ENCODE data around the gene ENPP6.

The ENPP6 gene

DNA sequence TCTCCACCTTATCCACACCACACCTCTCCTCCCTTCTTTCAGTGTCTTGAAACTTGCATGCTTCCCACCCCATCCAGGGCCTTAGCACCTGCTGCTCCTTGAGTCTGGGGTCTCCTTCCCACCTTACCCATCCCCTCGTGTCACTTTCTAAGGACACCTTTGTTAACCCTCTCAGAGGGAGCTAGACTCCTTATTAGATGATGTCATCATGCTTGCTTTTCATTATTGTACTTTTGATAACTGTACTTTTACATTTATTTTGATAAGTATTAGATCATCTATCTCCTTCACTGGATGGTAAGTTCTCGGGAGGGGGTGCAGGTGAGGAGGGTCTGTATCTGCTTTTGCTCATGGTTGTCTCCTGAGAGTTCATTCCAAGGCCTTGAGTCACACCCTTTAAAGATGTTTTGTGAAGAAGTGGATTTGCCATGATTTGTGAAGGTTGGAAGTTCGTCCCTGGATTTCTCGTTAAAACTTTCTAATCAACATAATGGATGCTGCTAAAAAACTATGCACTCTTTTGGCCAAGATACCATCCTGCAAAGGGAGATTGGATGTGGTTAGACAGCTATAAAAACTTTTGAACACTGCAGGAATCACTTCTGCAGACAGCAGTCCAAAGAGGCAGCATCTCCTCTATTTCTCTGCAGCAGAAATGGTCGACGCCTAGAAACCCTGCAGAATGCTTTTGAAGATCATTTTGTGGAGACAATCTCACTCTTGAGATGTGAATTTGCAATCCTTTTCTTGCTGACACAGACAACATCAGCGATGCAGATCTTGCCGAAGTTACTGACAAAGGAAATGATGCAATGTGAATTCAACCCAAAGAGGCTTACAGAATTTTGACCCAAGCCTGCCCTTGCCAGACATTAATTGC is 69.6 kb downstream of the ENPP6 start:
- TF ChIP-seq, protein P1, sequence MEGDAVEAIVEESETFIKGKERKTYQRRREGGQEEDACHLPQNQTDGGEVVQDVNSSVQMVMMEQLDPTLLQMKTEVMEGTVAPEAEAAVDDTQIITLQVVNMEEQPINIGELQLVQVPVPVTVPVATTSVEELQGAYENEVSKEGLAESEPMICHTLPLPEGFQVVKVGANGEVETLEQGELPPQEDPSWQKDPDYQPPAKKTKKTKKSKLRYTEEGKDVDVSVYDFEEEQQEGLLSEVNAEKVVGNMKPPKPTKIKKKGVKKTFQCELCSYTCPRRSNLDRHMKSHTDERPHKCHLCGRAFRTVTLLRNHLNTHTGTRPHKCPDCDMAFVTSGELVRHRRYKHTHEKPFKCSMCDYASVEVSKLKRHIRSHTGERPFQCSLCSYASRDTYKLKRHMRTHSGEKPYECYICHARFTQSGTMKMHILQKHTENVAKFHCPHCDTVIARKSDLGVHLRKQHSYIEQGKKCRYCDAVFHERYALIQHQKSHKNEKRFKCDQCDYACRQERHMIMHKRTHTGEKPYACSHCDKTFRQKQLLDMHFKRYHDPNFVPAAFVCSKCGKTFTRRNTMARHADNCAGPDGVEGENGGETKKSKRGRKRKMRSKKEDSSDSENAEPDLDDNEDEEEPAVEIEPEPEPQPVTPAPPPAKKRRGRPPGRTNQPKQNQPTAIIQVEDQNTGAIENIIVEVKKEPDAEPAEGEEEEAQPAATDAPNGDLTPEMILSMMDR (IDR thresholded peaks at IDR 0.05; ENCODE audit: poor library complexity, severe bottlenecking): no peak
- Histone ChIP-seq H3K4me3 (ENCODE audit: severe bottlenecking) (no peak overlapping the region), H3K36me3 (ENCODE audit: low read depth) (no peaks in the 10 kb centered on the region), H3K4me1 (ENCODE audit: insufficient read depth, poor library complexity, severe bottlenecking) (no peaks in the 10 kb centered on the region), H3K27me3 (ENCODE audit: insufficient read depth, poor library complexity, severe bottlenecking) (no peaks in the 10 kb centered on the region), H3K27ac (ENCODE audit: poor library complexity, severe bottlenecking) (no peak overlapping the region), H3K9me3 (ENCODE audit: severe bottlenecking) (no peaks in the 10 kb centered on the region)
- DNase-seq (ENCODE audit: low spot score) (no peak), ATAC-seq (ENCODE audit: low read depth) (no peak)

DNA sequence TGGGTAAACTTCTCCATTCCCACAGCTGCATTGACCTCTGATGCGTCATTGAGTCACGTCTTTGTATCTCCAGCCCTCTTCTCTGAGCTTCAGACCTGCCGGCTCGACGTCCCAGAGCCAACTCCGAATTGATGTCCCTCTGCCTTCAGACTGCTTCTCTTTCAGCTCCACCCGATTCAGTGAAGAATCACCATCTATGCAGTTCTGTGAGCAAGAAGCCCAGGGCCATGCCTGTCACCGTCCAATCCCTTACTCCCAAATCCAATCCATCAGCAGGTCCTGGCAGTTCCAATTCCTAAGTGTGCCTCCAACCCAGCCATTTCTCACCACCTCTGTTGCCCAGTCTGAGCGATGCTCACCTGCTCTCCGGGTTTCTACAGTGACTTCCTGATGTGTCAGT is 70.7 kb downstream of the ENPP6 start:
- no peaks in the 10 kb centered on the region for H3K9me3 ChIP-seq (ENCODE audit: severe bottlenecking)
- no peak for ATAC-seq (ENCODE audit: low read depth)
- H3K4me1 ChIP-seq (ENCODE audit: insufficient read depth, poor library complexity, severe bottlenecking): no peaks in the 10 kb centered on the region
- no peak overlapping the region for H3K4me3 ChIP-seq (ENCODE audit: severe bottlenecking)
- no peaks in the 10 kb centered on the region for H3K36me3 ChIP-seq (ENCODE audit: low read depth)
- no peak overlapping the region for H3K27ac ChIP-seq (ENCODE audit: poor library complexity, severe bottlenecking)
- no peaks in the 10 kb centered on the region for H3K27me3 ChIP-seq (ENCODE audit: insufficient read depth, poor library complexity, severe bottlenecking)
- no peak for DNase-seq (ENCODE audit: low spot score)
- TF ChIP-seq, protein P1 (IDR thresholded peaks at IDR 0.05; ENCODE audit: poor library complexity, severe bottlenecking): no peak

DNA sequence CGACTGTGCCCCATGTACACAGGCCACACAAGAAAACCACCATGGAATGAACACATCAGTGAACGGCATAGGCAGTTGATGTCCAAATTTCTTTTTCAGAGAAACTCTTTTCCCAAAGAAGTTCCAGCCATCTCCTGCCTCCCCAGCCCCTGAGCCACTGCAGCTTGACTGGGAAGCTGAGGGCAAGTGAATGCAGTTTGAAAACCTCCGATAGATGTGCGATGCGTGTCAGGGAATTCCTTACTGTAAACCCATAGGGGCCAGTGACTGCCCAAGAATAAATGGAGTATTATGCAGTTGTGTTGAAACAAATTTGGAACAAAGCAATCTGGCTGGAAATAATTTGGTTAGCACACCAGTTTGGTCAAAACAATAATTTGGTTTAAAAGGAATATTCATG is 72.1 kb downstream of the ENPP6 start:
- Histone ChIP-seq H3K9me3 (ENCODE audit: severe bottlenecking) (no peaks in the 10 kb centered on the region), H3K27me3 (ENCODE audit: insufficient read depth, poor library complexity, severe bottlenecking) (no peaks in the 10 kb centered on the region)
- no peak for DNase-seq (ENCODE audit: low spot score)

DNA sequence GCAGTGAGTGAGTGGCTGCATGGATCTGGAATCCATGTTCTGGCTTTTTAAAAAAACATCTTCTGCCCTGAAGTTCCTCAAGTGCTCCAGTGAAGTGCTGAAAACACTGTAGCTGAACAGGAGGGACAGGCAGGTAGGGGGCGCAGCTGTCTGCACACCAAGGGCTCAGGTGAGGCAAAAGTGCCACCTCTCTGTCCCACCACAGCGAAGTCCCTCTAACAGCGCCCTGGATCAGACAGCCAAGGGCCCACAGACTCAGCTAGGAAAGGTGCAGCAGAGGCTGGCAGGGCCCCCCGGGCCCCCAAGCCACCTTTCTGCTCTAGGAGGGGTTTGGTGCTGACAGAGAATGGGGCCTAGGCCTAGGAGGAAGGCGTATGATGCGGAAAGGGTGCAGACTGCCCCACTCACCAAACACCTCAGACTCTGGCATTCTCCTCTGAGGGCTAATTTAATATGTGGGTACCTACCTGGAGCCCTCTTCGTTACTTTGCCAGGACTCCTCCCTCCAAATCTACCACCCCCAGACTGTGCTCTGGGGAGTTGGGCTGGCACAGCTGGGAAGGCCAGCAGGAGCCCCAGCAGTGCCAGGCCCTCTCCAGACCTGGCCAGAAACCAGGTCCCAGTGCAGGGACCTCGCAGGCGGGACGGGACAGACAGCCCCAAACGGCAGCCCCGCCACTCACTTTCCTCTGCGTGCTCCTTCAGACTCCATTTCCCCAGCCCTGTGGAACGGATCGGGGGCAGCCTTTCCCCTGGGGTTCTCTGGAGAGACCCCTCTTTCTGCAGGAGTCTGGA is 73.7 kb downstream of the ENPP6 start:
- Histone ChIP-seq H3K36me3 (ENCODE audit: low read depth) (no peaks in the 10 kb centered on the region), H3K27ac (ENCODE audit: poor library complexity, severe bottlenecking) (no peak overlapping the region), H3K9me3 (ENCODE audit: severe bottlenecking) (no peaks in the 10 kb centered on the region), H3K4me3 (ENCODE audit: severe bottlenecking) (no peak overlapping the region), H3K27me3 (ENCODE audit: insufficient read depth, poor library complexity, severe bottlenecking) (no peaks in the 10 kb centered on the region), H3K4me1 (ENCODE audit: insufficient read depth, poor library complexity, severe bottlenecking) (no peaks in the 10 kb centered on the region)
- ATAC-seq (ENCODE audit: low read depth) (no peak), DNase-seq (ENCODE audit: low spot score) (no peak)
- TF ChIP-seq, protein P1 (IDR thresholded peaks at IDR 0.05; ENCODE audit: poor library complexity, severe bottlenecking): no peak

More for the DNA sequence above, 72.1 kb downstream of the ENPP6 start:
- H3K36me3 ChIP-seq (ENCODE audit: low read depth): no peaks in the 10 kb centered on the region
- no peak for ATAC-seq (ENCODE audit: low read depth)
- TF ChIP-seq, protein P1 (IDR thresholded peaks at IDR 0.05; ENCODE audit: poor library complexity, severe bottlenecking): no peak
- H3K27ac ChIP-seq (ENCODE audit: poor library complexity, severe bottlenecking): no peak overlapping the region
- H3K4me1 ChIP-seq (ENCODE audit: insufficient read depth, poor library complexity, severe bottlenecking): no peaks in the 10 kb centered on the region
- no peak overlapping the region for H3K4me3 ChIP-seq (ENCODE audit: severe bottlenecking)
